Measurements from ENCODE around the gene MYO1E. TPM values are rescaled to one million over a fixed set of nuclear protein-coding genes. Genes with fewer than 3 reads are reported as not detected.

The MYO1E gene
- polyA plus RNA-seq, 4 donors: 146 to 207 (median 185) TPM

DNA sequence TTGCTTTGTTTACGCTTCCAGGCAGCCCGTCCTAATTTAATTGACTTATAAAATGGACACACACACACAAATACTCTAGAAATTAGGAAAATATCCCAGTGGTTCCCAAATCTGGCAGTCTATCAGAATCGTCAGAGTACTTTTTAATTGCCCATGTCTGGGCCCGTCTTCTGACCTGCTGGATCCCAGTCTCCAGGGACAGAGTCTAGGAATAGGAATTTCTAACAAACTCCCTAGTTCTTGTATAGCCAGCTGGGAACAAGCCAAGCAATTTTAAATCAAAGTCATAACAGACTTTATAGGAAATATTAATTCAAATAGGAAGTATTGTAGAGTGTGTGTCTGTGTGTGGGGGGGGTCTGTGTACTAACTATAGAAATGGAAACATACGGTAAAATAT lies 132.6 kb downstream of the MYO1E start:
- DNase-seq (ENCODE audit: low read depth in 4 of 4, low spot score in 3 of 4): no peak

DNA sequence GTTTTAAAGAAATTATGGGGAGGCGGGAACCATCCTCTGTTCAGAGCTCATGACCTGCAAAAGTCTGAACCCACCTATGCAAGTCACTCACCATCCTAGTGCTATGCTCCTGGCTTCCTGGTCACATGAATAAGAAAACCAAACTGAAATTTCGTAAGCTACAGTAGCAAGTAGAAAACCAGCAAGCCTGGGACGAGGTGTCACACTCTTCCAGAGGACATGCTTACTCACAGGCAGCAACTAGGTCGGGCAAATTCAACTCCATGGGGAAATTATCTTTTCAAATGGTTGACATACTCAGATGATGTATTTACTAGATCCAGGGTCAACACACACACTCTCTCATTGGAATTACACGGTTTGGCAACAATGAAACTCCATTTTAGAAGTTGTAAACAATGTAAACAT lies 134.7 kb downstream of the MYO1E start:
- no peak for DNase-seq (ENCODE audit: low read depth in 4 of 4, low spot score in 3 of 4)

DNA sequence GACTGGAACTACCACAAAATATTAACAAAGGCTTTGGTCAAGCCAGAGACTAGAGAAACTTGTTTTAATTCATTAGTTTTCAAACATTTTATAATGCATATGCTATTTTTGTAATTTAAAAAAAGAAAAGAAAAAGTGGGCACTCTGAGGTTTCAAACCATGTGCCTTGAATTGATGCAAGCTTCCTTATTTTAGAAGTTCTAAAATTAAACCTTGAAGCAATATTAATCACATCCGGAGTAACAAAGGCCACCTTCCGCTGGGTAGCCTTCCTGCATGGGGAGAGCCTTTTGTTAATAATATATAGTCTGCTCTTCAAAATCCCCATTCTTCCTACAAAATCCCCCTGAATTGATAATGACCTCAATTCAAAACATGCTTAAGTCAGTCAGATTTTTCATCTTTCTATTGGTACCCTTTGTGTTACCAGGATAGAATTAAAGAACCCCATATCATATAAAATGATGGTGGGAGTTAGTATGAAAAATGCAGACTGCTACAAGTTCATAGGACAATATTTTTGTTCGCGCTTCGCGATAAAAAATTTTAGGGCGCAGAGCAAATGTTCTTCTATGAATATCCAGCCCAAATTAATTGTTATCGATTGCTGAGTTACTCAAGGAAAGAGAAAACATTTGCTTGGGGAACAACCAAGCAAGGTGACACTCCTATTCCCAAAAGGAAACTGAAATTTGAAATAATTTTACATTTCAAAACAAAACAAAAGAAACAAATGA lies 135.4 kb downstream of the MYO1E start:
- DNase-seq (ENCODE audit: low read depth in 4 of 4, low spot score in 3 of 4): no peak

DNA sequence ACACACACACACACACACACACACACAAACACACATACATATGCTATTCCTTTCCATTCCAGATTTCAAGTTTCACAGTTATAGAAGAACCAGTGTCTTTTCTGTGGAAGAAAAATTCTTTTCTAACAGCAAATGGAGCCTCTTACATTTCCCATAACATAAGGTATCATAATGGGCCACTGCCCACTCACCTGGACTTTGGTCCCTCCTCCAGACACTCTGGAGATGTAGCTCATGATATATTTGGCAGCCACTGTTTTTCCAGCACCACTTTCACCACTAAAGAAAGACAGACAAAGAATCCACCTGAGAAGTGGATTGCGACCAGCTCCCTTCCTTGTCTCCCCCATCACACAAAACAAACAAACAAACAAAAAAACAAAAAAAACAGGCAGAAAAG lies 136.3 kb downstream of the MYO1E start:
- DNase-seq (ENCODE audit: low read depth in 4 of 4, low spot score in 3 of 4): no peak

DNA sequence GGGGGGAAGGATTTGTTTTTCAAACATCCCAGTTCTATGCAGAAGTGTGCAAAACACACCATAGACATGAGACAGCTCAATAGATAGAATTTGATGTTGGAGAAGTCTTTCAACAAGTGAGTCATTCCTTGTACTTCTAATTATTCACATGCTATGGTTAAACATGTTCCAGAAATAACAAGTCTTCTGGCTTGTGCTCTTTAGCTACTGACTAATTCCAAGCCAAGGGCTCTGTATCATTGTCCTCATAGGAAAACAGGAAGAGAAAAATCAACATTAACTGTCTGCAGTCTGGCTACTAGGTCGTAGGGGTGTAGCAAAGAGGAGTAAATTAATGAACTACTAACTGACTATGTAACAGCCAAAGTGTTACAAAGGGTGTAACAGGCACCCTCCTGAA lies 140.2 kb downstream of the MYO1E start:
- no peak for DNase-seq (ENCODE audit: low read depth in 4 of 4, low spot score in 3 of 4)

DNA sequence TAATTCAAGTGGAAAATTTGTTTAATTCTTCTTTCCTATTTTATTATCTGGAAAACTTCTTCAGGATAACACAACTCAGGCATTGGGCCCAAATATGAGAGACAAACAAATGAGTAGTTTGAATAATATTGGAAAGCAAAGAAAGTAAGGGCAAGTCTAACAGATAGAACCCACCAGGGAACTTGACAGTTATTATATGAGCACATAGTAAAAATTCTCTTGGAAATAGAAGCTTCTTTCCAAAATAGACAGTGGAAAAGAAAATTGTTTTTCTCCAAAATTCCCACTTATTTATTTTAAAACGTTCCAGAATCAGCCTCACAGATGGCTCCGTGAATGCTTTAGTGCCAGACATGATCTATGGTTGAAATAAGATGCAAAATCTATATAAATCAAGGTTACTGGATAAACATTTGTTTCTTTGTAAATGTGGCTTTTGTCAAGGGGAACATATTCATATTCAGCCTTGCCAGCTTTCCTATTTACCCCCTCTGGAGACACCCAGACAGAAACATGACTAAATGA lies 142.1 kb downstream of the MYO1E start:
- no peak for DNase-seq (ENCODE audit: low read depth in 4 of 4, low spot score in 3 of 4)

DNA sequence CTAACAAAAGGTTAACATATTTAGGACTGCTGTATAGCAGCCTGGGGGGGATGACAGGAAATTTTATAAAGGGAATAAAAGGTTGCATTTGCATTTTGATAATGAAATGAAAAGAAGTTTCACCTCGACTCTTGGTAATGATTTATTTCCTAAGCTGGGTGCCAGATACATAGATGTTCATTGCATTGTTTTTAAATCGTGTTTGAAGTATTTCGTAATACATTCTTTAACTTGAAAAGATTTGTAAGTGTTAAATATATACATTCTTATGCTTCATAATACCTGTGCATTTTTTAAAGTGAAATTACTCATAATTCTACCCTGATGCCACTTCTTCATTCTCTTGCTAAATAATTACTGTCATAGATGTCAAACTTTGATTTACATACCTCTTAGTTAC lies 143.2 kb downstream of the MYO1E start:
- no peak for DNase-seq (ENCODE audit: low read depth in 4 of 4, low spot score in 3 of 4)

DNA sequence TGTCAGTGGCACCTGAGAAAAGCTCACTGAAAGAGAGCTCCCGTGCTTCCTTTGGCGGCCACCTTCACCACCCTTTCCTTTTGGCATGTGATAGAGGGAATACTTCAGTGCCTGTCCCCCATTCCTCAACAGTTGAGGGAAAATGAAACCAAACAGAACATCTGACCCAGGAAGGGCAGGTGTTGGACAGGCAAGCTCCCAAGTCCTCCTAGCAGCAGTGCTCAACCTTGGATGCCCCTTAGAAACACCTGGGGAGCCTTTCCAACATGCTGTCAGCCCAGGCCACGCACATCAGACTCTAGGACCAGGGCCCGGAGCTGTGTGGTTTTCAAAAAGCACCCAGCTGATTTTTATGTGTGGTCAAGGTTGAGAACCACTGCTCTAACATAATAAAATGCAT lies 143.7 kb downstream of the MYO1E start:
- DNase-seq (ENCODE audit: low read depth in 4 of 4, low spot score in 3 of 4): no peak

DNA sequence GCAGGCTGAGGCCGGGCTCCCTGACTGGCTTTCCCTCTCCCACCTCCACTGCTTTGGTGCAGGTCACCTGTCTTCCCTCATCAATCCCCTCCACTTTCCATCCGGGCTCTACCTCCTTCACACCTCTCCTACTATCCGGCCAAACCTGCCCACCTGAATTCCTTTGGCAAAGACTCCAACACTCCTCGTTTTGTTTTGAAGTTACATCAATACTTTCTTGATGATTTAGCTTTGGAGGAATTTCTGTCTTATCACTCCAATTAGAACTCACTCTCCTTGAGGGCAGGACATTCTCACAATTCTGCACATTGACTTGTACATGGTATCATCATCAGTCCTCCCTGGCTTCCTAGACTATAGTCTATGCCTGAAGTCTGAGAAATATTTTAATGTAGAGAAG lies 145.7 kb downstream of the MYO1E start:
- no peak for DNase-seq (ENCODE audit: low read depth in 4 of 4, low spot score in 3 of 4)

DNA sequence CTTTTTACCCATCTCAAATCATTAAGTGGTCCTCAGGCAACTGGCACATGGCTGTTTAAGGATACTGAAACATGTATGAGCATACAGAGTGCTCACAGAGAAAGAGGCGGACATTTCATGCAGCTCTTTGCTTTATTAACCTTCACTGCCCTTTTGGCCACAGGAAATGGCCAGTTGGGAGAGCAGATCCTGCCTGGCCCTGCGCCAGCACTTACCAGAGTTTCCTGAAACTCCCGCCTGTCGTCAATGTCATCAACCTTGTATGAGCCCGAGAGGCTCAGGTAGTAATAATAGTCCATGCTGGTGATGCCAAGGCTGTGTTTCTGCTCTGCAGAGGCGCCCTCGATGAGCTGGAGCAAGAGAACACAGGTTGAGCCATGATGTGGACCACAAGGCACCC lies 148.2 kb downstream of the MYO1E start:
- no peak for DNase-seq (ENCODE audit: low read depth in 4 of 4, low spot score in 3 of 4)

DNA sequence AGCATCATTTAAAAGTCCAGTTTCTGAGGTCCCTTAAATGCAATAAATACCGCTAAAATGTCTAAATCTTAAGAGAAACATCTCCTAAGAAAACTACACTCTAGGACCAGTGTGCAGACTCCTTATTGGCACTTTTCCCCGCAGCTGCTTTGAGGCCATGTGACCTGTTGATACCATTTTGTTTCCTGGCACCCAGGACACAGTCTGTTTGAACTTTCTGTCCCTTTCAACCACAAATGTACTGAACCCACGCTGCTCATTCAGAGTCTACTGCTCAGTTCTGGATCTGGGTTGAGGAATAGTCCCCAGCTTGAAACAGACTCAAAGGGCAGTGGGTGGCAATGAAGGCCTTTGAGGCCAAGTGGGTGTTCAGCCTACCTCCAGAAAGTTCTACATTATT lies 148.9 kb downstream of the MYO1E start:
- DNase-seq (ENCODE audit: low read depth in 4 of 4, low spot score in 3 of 4): no peak

DNA sequence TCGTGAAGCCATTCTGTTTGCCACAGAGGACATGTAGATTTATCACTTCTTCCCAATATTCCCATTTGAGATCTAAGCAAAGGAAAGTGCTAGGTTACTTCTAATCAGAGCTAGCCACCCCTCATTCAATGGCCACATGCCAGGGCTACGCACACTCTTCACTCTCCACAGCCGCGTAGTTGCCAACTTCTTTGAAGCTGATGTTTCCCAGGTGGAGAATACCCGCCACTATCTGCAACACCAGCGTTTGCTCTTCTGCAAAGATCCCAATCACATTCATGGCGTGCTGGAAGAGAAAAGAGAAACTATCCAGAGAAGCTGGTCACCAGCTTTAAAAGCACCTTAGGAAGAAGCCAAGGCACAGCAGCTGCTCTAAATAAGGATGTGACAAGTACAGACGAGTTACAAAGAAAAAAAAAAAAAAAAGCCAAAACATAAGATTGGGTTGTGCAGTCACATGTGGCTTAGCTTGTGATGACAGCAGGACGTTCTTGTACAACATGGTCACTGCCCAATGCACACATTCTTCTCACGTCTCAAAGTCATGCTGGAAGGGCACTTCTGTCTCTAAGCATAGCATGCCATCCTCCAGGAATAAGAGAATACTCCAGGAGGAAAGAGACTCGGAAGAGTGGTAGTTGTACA lies 149.6 kb downstream of the MYO1E start:
- no peak for DNase-seq (ENCODE audit: low read depth in 4 of 4, low spot score in 3 of 4)

DNA sequence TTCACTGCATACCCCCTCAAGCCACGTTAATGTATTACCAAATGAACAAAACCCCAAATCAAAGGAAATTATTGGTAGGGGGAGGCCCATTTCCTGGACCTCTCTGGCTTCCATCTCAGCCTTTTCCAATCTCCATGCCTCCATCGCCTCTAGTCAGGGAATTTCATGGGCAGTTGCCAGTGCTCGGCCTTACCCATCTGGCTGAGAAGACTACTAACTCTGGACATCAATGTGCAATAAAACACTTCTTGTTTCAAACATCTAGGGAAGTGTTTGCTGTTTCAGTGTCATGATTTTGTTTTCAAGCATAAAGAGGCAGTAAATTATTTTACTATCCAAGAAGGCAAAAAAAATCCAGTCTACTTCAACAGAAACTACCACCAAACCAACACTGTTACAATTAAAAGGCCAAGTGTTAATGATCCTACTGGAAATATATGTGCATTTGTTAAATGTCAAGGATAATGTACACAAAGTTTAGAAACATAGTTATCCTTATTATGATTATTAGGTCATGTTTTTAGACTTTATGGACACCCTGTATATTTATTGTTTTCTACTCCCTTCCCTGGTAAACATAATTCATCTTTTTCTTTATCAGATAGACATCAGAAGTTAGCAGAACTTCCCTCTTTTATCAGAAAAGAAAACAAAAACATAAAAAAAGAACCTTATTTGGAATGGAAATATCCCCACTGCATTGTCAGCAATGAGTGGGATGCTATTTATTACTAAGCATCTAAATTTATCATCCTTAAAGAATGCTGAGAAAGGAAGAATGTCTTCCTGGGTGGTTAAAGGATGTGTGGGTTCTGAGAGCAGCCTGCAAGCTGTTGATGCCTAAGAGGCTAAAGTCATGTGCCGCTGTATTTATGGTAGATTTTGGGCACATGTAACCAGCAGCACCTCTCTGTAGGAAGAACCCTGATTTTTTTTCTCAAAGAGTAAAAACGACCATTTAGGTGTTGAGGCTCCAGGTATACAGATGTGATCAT lies 150.9 kb downstream of the MYO1E start:
- peak in 3 of 4 donors; percentile 8 to 43 (median 35) for DNase-seq (ENCODE audit: low read depth in 4 of 4, low spot score in 3 of 4)

DNA sequence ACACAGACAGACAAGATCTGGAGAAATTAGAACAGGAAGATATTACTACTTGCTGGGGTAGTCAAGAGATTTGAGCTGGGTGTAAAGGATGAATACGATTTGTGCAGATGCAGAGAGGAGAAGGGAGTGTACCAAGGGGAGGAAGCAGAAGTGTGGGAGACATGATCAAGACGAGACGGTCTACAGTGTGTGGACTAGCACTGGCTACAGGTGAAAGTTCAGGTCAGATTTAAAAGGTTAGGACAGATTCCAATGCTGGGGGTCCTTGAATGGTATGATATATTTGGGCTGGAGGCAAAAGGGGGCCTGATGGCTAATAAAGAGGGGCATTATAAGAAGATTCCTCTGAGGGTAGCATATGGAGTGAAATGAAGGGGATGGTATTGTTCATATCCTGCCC lies 154.0 kb downstream of the MYO1E start:
- no peak for DNase-seq (ENCODE audit: low read depth in 4 of 4, low spot score in 3 of 4)

DNA sequence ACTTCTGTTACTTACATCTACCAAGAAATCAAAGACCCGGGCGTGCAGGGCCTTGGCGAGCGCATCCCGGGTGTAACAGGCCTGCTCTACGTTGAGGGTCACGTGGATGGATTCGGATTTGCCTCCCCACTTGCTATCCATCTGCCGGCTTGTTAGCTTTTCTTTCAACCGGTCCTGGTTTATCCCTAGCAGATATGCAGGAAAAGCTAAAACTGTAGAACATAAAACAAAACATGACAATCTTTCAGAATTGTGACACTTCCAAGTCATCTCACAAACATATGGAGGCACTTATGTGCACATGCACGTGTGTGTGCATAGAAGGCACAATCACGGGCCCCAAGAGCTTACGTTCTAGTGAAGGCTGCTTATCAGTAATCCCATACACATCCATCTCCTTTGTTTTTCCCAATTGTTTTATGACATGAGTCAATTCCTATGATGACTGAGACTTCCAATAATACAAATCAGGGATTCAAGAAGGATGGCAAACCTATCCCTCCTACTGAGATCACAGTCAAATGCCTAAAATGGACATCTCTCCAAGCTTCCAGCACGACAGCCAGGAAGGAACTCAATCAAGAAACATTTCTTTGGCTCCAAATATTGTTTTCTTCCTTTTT lies 154.7 kb downstream of the MYO1E start:
- no peak for DNase-seq (ENCODE audit: low read depth in 4 of 4, low spot score in 3 of 4)

DNA sequence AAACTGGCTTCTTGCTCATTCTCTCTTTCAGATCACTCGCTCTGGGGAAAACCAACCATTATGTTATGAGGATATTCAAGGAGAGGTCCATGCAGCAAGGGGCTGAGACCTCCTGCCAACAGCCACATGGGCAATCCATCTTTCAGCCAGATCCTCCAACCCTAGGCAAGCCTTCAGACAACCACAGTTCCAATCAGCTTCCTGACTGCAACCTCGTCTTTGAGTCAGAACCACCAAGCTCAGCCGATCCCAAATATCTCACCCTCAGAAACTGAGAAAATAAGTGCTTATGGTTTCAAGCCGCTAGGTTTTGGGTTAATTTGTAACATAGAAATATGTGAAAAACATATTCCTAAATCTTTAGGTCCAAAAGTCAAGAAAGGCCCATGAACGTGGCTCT lies 155.8 kb downstream of the MYO1E start:
- no peak for DNase-seq (ENCODE audit: low read depth in 4 of 4, low spot score in 3 of 4)

DNA sequence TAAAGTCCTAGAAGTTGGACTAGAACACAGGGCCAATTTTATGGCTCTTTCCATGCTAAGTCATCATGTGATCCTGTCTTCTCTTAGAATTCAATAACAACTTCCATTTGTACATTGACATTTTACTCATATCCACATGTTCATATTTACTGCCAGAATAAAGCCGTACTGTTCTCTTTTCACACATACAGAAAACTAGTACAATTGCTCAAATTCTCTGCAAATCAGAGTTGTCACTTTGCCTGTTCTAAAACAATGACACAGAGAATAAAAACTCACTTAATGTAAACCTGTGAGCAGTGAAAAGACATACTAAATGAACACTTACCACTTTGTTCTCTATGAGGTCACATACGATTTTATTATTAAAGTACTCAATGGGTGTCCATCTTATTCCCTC lies 162.5 kb downstream of the MYO1E start:
- no peak for DNase-seq (ENCODE audit: low read depth in 4 of 4, low spot score in 3 of 4)

DNA sequence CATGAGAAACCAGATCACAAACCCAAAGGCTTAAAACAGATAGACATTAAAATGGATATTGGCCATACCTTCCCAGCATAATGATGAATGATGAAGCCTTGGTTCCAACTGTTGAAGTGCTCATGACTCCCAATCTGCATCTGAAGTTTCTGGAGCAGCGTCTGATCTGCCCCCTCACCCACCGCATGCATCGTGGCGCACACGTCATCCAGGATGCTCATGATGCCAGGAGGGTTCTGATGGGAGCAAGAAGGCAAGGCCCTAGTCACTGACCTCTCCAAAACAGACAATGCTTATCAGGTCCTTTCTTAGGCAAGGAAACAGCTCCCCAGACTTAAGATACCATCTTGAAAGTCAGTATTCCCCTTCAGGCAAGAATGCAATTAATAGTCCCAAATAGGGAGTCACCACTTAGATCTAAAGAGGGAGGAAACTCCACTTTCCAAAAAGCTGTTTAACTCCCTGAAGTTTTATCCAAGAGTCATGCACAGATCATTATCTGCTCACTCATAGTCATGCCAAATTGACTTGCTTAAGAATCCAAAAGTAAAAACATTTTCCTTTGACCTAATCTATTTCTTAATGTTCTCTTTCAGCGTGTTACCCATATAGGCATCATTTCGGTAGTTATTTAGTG lies 163.9 kb downstream of the MYO1E start:
- no peak for DNase-seq (ENCODE audit: low read depth in 4 of 4, low spot score in 3 of 4)

DNA sequence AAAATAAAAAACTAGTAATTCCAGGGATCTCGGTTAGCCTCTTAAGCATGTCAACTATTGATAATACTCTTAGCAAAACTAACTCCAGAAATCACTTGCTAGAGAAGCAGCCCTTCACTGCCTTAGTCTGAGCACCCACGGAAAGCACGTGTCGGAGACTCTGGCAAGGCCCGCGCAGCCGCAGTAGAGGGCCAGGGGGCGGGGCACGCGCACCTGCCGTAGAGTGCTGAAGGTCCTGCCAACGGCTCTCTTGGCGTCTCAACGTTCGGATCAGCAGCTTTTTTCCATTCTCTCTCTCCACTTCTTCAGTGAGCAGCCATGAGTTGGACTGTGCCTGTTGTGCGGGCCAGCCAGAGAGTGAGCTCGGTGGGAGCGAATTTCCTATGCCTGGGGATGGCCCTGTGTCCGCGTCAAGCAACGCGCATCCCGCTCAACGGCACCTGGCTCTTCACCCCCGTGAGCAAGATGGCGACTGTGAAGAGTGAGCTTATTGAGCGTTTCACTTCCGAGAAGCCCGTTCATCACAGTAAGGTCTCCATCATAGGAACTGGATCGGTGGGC lies 166.0 kb downstream of the MYO1E start, which contains the start of gene LDHAL6B:
Gene LDHAL6B (plus strand): TSS at position 221 of the 561 bp plus-strand sequence. CDS start 98 bp downstream, at position 319.
- no peak for DNase-seq (ENCODE audit: low read depth in 4 of 4, low spot score in 3 of 4)
